Right atrium auricular region (tissue), 2 donors: Measurements from ENCODE around the gene AP3B1. TPM values are rescaled to one million over a fixed set of nuclear protein-coding genes. Genes with fewer than 3 reads are reported as not detected.

Source experiments
- DNase-seq: peaks from one replicate; pipeline ENCODE4 v3.0.0-alpha.2; 2019; ENCODE audit warnings: low spot score
- H3K27ac ChIP-seq, 2 donors: fragments of 200-600 bp; sonication (generic); 1 replicate in 1 of 2; 2 replicates in 1 of 2; pipeline ENCODE4 v1.5.1; 2016 to 2019
- H3K27me3 ChIP-seq, 2 donors: fragments of 200-600 bp; sonication (generic); one replicate each; pipeline versions ENCODE4 v1.5.1 to v1.6.0; 2017 to 2019
- H3K36me3 ChIP-seq: fragments of 200-600 bp; sonication (generic); one replicate; pipeline ENCODE4 v1.5.1; 2016
- H3K4me1 ChIP-seq, 2 donors: fragments of 200-600 bp; sonication (generic); one replicate each; pipeline versions ENCODE4 v1.5.1 to v1.6.0; 2017 to 2019
- H3K4me3 ChIP-seq, 2 donors: fragments of 200-600 bp; sonication (generic); 1 replicate in 1 of 2; 2 replicates in 1 of 2; pipeline ENCODE4 v1.5.1; 2017 to 2019; ENCODE audit warnings: mild to moderate bottlenecking in 1 of 2, moderate library complexity in 1 of 2
- H3K9me3 ChIP-seq, 2 donors: fragments of 200-600 bp; sonication (generic); one replicate each; pipeline ENCODE4 v1.5.1; 2019
- CTCF ChIP-seq, 2 donors: fragments of 200-600 bp; sonication (generic); IDR thresholded peaks; one replicate each; pipeline ENCODE4 v1.5.1; 2019; ENCODE audit warnings: antibody characterized with exemption in 2 of 2
- total RNA-seq, 2 donors: library from RNA; depleted of rRNA; stranded (reverse); fragments of >200 nt; gene quantifications; one replicate each; pipeline ENCODE4 v1.1.0, GENCODE V29; 2016

The AP3B1 gene
- total RNA-seq, 2 donors from 2014 or later: 22.4 to 25.7 TPM

DNA sequence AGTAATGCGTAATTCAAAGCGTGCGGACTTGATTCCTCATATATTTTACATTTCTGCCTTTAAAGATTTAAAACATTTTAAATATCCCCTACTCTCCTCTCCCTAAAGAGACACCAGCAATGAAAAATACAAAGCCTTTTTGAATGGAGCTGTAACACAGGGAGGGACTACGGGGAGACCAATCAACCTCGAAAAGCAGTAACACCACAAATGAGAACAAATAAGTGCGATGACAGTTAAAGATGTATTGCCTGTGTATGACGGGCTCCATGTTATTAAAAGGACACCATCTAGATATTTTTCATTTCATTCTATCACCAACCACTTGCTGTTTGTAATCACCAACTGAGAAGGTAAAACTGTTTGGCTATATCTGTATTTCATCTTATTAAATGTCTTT, 288.0 kb downstream of the AP3B1 start:
- no peak for DNase-seq
- H3K36me3 ChIP-seq: no peaks in the 10 kb centered on the region
- no peaks in the 10 kb centered on the region for H3K27me3 ChIP-seq
- H3K9me3 ChIP-seq: no peaks in the 10 kb centered on the region
- no peak for TF ChIP-seq CTCF (IDR thresholded peaks at IDR 0.05)
- H3K4me3 ChIP-seq: no peak overlapping the region
- no peak overlapping the region for H3K27ac ChIP-seq
- H3K4me1 ChIP-seq: peaks cover 0 to 5% of the 10 kb centered on the region in 2 donors

GRCh38 chr5:78005021-78005785, 289.3 kb downstream of the AP3B1 start:
- H3K9me3 ChIP-seq: no peaks in the 10 kb centered on the region
- no peak overlapping the region for H3K4me3 ChIP-seq
- H3K27me3 ChIP-seq: no peaks in the 10 kb centered on the region
- no peak for TF ChIP-seq CTCF (IDR thresholded peaks at IDR 0.05)
- H3K27ac ChIP-seq: no peak overlapping the region
- DNase-seq: no peak
- H3K36me3 ChIP-seq: no peaks in the 10 kb centered on the region
- H3K4me1 ChIP-seq: peaks cover 0 to 5% of the 10 kb centered on the region in 2 donors

DNA sequence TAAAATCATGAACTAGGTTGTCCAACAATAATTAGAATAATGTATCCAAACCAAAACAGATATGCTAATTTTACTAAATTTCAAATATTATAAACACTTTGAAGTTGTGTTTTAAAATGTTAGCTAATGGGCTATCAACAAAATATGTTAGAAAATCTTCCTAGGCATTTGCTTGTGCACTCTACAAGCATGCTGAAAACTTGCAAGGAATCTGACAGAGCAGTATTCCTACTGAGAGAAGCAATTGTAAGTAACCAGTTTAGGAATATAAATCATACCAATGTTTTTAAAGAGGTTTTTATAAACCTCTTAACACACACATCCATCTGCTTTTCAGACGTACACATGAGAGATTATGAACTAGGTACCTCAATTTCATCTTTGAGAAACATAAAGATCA, 289.9 kb downstream of the AP3B1 start:
- H3K27me3 ChIP-seq: no peaks in the 10 kb centered on the region
- TF ChIP-seq CTCF (IDR thresholded peaks at IDR 0.05): no peak
- no peak overlapping the region for H3K4me3 ChIP-seq
- peaks cover 0 to 5% of the 10 kb centered on the region in 2 donors for H3K4me1 ChIP-seq
- no peaks in the 10 kb centered on the region for H3K36me3 ChIP-seq
- no peak overlapping the region for H3K27ac ChIP-seq
- H3K9me3 ChIP-seq: no peaks in the 10 kb centered on the region
- no peak for DNase-seq

- no peak overlapping the region for H3K4me3 ChIP-seq
- no peaks in the 10 kb centered on the region for H3K9me3 ChIP-seq
- H3K4me1 ChIP-seq: peaks cover 0 to 5% of the 10 kb centered on the region in 2 donors
- no peaks in the 10 kb centered on the region for H3K27me3 ChIP-seq
- no peaks in the 10 kb centered on the region for H3K36me3 ChIP-seq
- no peak for TF ChIP-seq CTCF (IDR thresholded peaks at IDR 0.05)
- no peak overlapping the region for H3K27ac ChIP-seq
- no peak for DNase-seq
These were observed 290.6 kb downstream of the AP3B1 start for GRCh38 chr5:78003919-78004318.

- Histone ChIP-seq H3K36me3 (no peaks in the 10 kb centered on the region), H3K4me1 (peaks cover 0 to 5% of the 10 kb centered on the region in 2 donors), H3K27me3 (no peaks in the 10 kb centered on the region), H3K4me3 (no peak overlapping the region), H3K27ac (no peak overlapping the region), H3K9me3 (no peaks in the 10 kb centered on the region)
- TF ChIP-seq CTCF (IDR thresholded peaks at IDR 0.05): no peak
- no peak for DNase-seq
These were observed 291.0 kb downstream of the AP3B1 start for GRCh38 chr5:78003450-78003849.

DNA sequence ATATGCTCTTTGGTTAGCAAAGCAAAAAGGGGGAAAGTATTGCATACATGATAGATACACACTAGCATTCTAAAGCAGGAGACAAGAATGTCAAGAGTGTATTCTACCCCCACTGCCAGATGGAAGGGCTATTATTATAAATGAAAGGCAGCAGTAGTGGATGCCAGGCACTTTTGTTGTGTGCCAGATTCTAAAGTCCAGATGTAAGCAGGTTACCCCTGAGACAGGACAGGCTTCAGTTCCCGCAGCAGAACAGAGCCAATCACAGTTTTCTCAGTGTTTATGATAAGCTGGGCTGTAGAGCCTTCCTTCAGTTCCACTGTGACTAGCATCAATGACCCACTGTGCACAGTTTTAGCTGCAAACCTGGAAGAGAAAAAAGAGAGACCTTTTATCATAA, 291.8 kb downstream of the AP3B1 start:
- no peak for DNase-seq
- H3K36me3 ChIP-seq: no peaks in the 10 kb centered on the region
- H3K4me3 ChIP-seq: no peak overlapping the region
- peaks cover 0 to 5% of the 10 kb centered on the region in 2 donors for H3K4me1 ChIP-seq
- no peaks in the 10 kb centered on the region for H3K27me3 ChIP-seq
- no peaks in the 10 kb centered on the region for H3K9me3 ChIP-seq
- no peak overlapping the region for H3K27ac ChIP-seq
- TF ChIP-seq CTCF (IDR thresholded peaks at IDR 0.05): no peak
